GM12801 (cell line): ENCODE results near the gene OOEP.

Experiments
- CTCF ChIP-seq: IDR thresholded peaks from one replicate; pipeline ENCODE4 v1.5.1; 2011; ENCODE audit warnings: control low read depth; ENCODE audit not compliant: insufficient read length; ENCODE audit errors: extremely low read depth

The OOEP gene

DNA sequence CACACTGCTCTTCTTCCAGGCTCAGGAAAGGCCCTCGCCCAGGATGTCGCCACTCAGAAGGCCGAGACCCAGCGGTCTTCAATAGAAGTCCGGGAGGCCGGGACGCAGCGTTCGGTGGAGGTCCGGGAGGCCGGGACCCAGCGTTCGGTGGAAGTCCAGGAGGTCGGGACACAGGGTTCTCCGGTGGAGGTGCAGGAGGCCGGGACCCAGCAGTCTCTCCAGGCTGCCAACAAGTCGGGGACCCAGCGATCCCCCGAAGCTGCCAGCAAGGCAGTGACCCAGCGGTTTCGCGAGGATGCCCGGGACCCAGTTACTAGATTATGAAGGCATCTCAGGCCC lies 6.2 kb downstream of the OOEP start:
- no peak for TF ChIP-seq CTCF

DNA sequence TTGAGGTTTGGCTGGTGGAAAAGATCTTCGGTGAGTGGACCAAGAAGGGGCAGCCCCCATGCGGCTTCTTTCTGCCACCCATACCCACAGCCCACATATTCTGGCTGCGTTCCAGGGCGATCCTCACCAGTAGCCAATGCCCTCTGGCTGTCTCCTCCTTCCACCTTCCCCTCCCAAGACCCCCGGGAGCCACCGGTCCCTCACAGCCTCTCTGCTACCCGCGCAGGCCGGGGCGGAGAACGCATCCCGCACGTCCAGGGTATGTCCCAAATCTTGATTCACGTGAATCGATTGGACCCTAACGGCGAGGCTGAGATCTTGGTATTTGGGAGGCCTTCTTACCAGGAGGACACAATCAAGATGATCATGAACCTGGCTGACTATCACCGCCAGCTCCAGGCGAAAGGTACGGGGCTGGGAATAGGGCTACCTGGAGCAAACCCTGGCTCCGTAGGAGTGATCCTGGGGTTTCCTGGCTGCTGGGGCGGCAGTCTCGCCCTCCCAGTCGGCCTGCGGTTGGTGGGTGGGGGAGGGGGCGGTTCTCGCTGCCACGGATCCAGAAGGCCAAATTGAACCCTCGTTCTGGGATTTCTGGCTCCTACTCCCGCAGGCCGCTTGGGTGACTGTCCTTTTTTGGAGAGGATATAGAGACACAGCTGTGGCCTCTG lies 6.7 kb downstream of the OOEP start:
- TF ChIP-seq CTCF: no peak

DNA sequence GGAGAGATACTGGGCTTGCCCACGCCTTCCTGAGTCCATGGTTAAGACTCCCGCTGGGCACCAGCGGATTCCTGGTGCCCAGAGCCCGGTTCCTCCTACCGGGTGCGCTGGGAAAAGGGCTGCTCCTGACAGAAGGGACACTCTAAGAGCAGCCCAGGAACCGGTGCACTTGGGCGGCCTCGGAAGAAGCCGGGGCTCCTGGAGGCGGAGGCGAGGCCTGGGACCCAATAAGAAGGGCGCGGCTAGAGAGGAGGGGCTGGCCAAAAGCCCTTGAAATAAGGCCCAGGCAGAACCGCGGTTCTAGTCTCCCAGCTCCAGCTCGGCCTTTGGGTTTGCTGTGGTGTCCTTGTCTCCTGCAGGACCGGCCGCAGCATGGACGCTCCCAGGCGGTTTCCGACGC lies 7.3 kb downstream of the OOEP start, which contains the start of gene KHDC3L:
Gene KHDC3L (plus strand): TSS at position 301 of the 400 bp plus-strand sequence. CDS start 72 bp downstream, at position 373.
- no peak for TF ChIP-seq CTCF

DNA sequence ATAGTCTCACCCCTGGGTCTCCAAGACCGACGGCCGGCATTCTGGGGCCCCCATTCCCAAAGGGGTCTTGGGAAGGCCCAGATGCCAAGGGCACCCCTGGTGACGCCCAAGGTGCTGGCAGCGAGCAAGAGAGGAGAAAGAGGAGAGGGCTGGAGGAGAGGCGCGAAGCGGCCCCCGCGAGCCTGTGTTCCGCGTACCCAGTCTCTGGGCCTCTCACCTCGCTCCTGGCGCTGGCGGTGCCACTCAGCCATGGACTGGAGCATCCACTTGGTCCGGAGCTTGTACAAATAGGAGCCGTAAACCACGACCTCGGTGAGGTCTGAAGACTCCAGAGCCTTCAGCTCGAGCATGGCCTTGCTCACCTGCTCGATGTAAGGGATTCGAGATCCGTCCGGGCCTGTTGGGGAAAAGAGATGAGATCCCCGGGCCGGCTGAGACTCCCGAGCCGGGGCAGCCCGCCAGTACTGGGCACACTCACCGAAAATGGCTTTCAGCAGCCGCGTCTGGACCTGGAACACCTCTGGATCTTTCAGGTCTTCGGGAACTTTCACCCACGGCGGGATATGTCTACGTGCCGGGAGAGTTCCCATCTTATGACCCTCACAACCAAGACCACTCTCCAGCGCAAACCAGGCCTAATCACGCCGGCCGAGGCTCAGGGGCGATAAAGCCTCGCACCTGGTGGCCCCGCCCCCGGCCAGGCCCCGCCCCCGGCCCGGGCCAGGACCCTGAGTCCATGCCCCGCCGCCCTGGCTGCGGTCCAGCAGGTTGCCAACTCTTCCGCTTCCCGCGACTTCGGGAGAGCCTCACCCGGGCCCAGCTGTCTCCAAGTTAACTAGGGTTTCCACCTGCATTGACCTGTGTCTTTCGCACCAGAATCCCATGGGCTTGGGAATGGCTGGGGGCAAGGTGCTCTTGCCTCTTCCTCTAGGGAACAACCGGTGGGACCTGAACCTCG lies 15.8 kb downstream of the OOEP start, which contains the start of gene DPPA5:
Gene DPPA5 (minus strand): TSS at position 641 of the 958 bp plus-strand sequence. CDS start 51 bp downstream, at position 590.
- TF ChIP-seq CTCF: no peak

DNA sequence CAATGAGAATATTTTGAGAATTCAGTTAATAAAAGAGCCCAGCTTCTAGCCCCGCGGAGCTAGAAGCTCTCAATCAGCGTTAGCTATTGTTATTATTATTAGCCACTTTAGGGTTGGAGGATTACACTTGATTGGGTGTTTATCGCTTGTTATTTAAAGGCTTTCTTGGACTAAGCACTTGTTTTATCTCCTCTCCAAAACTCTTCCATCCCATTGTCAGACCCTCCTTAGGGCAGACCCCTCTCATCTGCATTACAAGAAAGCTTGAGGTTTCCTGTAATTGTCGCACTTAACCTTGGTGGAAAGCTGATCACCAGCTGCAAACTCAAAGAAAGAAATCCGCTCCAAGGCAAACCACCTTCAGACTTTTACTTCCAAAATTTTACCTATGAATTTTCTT lies 20.4 kb downstream of the OOEP start:
- TF ChIP-seq CTCF: no peak

DNA sequence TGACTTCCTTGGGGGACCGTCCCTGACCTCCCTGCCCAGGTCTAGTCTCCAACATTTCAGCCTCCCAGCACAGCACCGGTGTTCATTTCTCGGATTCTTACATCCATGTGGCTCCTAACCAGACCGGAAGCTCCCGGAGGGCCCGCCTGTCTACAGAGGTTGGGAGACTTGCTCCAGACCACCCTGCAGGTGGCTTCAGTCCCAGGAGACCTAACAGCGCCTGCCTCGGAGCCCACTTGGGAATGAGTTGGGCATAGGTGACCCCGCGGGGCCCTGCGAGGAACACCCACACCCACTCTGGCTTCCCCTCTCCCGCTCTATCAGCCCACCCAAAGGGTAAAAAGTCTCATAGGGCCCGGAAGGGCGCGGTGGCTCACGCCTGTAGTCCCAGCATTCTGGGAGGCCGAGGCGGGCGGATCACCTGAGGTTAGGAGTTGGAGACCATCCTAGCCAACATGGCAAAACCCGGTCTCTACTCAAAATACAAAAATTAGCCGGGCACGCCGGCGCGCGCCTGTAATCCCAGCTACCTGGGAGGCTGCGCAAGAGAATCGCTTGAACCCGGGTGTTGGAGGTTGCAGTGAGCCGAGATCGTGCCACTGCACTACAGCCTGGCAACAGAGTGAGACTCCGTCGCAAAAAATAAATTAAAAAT lies 21.0 kb downstream of the OOEP start:
- no peak for TF ChIP-seq CTCF

GRCh38 chr6:73343164-73343563 lies 26.5 kb downstream of the OOEP start:
- no peak for TF ChIP-seq CTCF
